ENCODE results near the gene PPP1R1C.

The PPP1R1C gene

DNA sequence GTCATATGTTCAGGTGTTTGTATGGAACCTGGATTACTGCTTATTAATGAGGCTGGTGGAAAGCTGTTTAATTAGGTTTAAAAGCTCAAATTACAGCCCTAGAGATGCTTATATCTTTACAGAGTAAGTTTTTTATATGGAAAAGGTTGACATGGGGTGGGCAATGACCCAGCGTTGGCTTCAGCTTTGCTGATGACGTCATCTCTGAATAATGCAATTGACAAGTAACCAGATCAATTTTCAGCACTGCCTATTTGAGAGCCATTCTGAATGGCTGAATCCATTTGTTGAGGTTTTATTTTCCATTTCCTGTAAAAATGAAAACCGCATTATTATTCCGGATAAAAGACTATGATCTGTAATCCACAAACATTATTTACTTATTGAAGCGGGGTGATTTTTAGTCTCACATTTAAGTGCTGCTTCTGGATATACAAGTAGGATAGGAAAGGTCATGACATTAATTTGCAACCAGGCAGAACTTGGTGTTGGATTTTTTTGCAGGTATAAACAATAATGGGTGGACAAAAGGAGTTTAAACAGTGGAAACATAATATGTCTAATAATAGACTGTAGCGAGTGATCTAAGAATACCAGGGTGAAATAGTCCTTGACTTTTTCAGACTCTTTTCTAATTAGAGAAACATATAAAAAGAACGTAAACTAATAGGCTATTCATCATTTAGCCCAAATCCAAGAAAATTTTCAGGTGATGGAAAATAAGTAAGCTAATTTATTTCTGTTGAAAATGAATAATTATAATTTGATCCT lies 2.7 kb downstream of the PPP1R1C start:
- no peaks in the 10 kb centered on the region for H3K36me3 ChIP-seq
- H3K9me3 ChIP-seq: no peaks in the 10 kb centered on the region
- no peak overlapping the region for H3K27ac ChIP-seq
- H3K4me3 ChIP-seq: no peak overlapping the region
- intact Hi-C loops (cut with DNase I; ENCODE audit: low total_unique reads): no loop called here
- H3K4me1 ChIP-seq: peaks cover 0 to 14% (median 3%) of the 10 kb centered on the region in 4 donors
- no peak for DNase-seq
- TF ChIP-seq, protein P1, sequence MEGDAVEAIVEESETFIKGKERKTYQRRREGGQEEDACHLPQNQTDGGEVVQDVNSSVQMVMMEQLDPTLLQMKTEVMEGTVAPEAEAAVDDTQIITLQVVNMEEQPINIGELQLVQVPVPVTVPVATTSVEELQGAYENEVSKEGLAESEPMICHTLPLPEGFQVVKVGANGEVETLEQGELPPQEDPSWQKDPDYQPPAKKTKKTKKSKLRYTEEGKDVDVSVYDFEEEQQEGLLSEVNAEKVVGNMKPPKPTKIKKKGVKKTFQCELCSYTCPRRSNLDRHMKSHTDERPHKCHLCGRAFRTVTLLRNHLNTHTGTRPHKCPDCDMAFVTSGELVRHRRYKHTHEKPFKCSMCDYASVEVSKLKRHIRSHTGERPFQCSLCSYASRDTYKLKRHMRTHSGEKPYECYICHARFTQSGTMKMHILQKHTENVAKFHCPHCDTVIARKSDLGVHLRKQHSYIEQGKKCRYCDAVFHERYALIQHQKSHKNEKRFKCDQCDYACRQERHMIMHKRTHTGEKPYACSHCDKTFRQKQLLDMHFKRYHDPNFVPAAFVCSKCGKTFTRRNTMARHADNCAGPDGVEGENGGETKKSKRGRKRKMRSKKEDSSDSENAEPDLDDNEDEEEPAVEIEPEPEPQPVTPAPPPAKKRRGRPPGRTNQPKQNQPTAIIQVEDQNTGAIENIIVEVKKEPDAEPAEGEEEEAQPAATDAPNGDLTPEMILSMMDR (IDR thresholded peaks at IDR 0.05): no peak
- no peaks in the 10 kb centered on the region for H3K27me3 ChIP-seq

DNA sequence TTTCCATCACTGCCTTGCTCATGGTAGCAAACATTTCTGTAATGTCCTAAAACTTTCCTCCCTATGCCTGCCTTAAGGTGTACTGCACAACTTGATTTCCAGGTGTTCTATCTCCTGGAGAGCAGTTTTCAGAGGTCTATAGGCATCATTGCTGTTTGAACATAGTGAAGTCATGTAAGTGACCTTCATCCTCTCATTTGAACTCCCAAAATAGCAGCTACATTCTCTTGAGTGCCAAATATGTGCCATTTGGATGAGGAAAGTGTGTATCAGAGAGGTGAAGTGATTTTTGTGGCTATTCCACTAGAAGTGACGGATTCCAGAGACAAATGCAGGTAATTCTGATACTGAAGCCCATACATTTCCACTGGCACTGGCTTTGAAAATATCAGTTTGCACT lies 3.4 kb downstream of the PPP1R1C start:
- H3K27ac ChIP-seq: no peak overlapping the region
- intact Hi-C loops (cut with DNase I; ENCODE audit: low total_unique reads): no loop called here

GRCh38 chr2:181991171-181991885 lies 5.7 kb downstream of the PPP1R1C start:
- Histone ChIP-seq H3K27me3 (no peaks in the 10 kb centered on the region), H3K4me3 (no peak overlapping the region), H3K4me1 (no peaks in the 10 kb centered on the region), H3K36me3 (no peaks in the 10 kb centered on the region), H3K27ac (no peak overlapping the region), H3K9me3 (no peaks in the 10 kb centered on the region)
- intact Hi-C loops (cut with DNase I; ENCODE audit: low total_unique reads): no loop called here
- no peak for DNase-seq
- TF ChIP-seq, protein P1 (IDR thresholded peaks at IDR 0.05): no peak

More for the DNA sequence above, 3.4 kb downstream of the PPP1R1C start:
- H3K36me3 ChIP-seq: no peaks in the 10 kb centered on the region
- H3K27me3 ChIP-seq: no peaks in the 10 kb centered on the region
- H3K4me1 ChIP-seq: peaks cover 0 to 14% (median 3%) of the 10 kb centered on the region in 4 donors
- H3K9me3 ChIP-seq: no peaks in the 10 kb centered on the region
- TF ChIP-seq, protein P1 (IDR thresholded peaks at IDR 0.05): no peak
- DNase-seq: no peak
- no peak overlapping the region for H3K4me3 ChIP-seq

- no peaks in the 10 kb centered on the region for H3K36me3 ChIP-seq
- intact Hi-C loops (cut with DNase I; ENCODE audit: low total_unique reads): no loop called here
- H3K27me3 ChIP-seq: no peaks in the 10 kb centered on the region
- H3K27ac ChIP-seq: no peak overlapping the region
- H3K4me1 ChIP-seq: no peaks in the 10 kb centered on the region
- H3K9me3 ChIP-seq: no peaks in the 10 kb centered on the region
- DNase-seq: no peak
- no peak overlapping the region for H3K4me3 ChIP-seq
- TF ChIP-seq, protein P1 (IDR thresholded peaks at IDR 0.05): no peak
Observed at GRCh38 chr2:181992776-181993175, 7.1 kb downstream of the PPP1R1C start.

DNA sequence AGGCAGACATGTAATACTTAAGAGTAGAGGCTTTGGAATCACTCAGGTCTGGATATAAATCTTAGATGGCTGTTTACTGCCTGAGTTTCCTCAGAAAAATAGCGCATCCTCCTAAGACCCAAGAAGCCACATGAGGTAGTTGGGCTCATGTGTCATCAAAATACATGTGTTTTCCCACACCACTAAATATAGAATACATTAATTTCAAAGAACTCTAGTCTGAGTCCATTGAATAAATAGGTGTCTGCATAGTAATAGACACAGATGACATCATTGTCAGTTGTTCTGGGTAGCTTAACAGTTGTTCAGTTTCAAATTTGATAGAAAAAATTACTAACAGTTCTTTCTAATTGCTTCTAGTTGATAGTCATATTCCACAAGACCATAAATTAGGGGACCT lies 9.6 kb downstream of the PPP1R1C start:
- Histone ChIP-seq H3K4me3 (no peak overlapping the region), H3K4me1 (no peaks in the 10 kb centered on the region), H3K9me3 (no peaks in the 10 kb centered on the region), H3K27ac (no peak overlapping the region), H3K27me3 (no peaks in the 10 kb centered on the region), H3K36me3 (no peaks in the 10 kb centered on the region)
- intact Hi-C loops (cut with DNase I; ENCODE audit: low total_unique reads): no loop called here
- TF ChIP-seq, protein P1 (IDR thresholded peaks at IDR 0.05): no peak
- DNase-seq: no peak

All from tibial artery (tissue), 4 donors.